SK-N-SH (cell line): ENCODE measurements around the gene ZBTB38. TPM values are rescaled to one million over a fixed set of nuclear protein-coding genes. Genes with fewer than 3 reads are reported as not detected.

ENCODE experiments used
- CTCF ChIA-PET: fragments of 300-600, 350-600 bp; formaldehyde crosslinking; extraction: SDS; loops from one replicate; lab custom pipeline; 2021; lab: Yijun Ruan, JAX
- POLR2A ChIA-PET: fragments of 350-600 bp; sonication (Branson Sonifier 250); formaldehyde crosslinking; extraction: SDS; loops from one replicate; lab custom pipeline; 2020; ENCODE audit warnings: antibody characterized with exemption, inconsistent platforms; lab: Yijun Ruan, JAX
- DNase-seq: peaks from one replicate; pipeline ENCODE4 v3.0.0; 2012
- H2AFZ ChIP-seq: fragments of 200-600 bp; sonication (generic); 2 replicates; pipeline ENCODE4 v1.8.1; 2016; ENCODE audit warnings: antibody characterized with exemption, mild to moderate bottlenecking, low read depth
- H3F3A ChIP-seq: fragments of 200-600 bp; sonication (generic); replicated peaks from 2 replicates; pipeline ENCODE3; 2016; ENCODE audit warnings: antibody characterized with exemption, mild to moderate bottlenecking; ENCODE audit not compliant: insufficient read depth
- H3K27ac ChIP-seq, 2 experiments: fragments of 200-500 bp in 1 of 2; fragments of 200-600 bp in 1 of 2; sonication (Bioruptor generic) in 1 of 2; sonication (generic), shearing (Covaris generic) in 1 of 2; 2 replicates each; pipeline versions ENCODE4 v1.5.1 to v1.6.1; 2014 to 2016; ENCODE audit warnings: low read depth in 2 of 2, inconsistent platforms in 1 of 2, low read length in 1 of 2, mild to moderate bottlenecking in 1 of 2, mixed read lengths in 1 of 2
- H3K27me3 ChIP-seq: fragments of 200-600 bp; sonication (generic), shearing (Covaris generic); 2 replicates; pipeline ENCODE4 v1.6.1; 2016; ENCODE audit warnings: mixed run types; ENCODE audit not compliant: insufficient read depth
- H3K36me3 ChIP-seq, 2 experiments: fragments of 200-500 bp in 1 of 2; fragments of 200-600 bp in 1 of 2; sonication (Bioruptor generic) in 1 of 2; sonication (generic) in 1 of 2; replicated peaks in 1 of 2; 2 replicates each; pipeline versions ENCODE3 to v1.5.1; 2014 to 2016; ENCODE audit warnings: low read length in 1 of 2, mild to moderate bottlenecking in 1 of 2; ENCODE audit not compliant: insufficient read depth in 2 of 2, control insufficient read depth in 1 of 2
- H3K4me1 ChIP-seq, 2 experiments: fragments of 200-500 bp in 1 of 2; fragments of 200-600 bp in 1 of 2; sonication (Bioruptor generic) in 1 of 2; sonication (generic), shearing (Covaris generic) in 1 of 2; 2 replicates each; pipeline versions ENCODE4 v1.5.1 to v1.6.1; 2014 to 2016; ENCODE audit warnings: low read depth in 1 of 2, low read length in 1 of 2, mixed run types in 1 of 2; ENCODE audit not compliant: insufficient read depth in 2 of 2, control insufficient read depth in 1 of 2
- H3K4me2 ChIP-seq: fragments of 200-600 bp; sonication (generic), shearing (Covaris generic); 2 replicates; pipeline ENCODE4 v1.6.1; 2017; ENCODE audit warnings: mixed run types
- H3K4me3 ChIP-seq, 2 experiments: fragments of 200-500 bp in 1 of 2; fragments of 200-600 bp in 1 of 2; sonication (Bioruptor generic) in 1 of 2; sonication (generic), shearing (Covaris generic) in 1 of 2; 2 replicates each; pipeline versions ENCODE4 v1.5.1 to v1.8.1; 2014 to 2016; ENCODE audit warnings: low read depth in 2 of 2, inconsistent platforms in 1 of 2, low read length in 1 of 2, mild to moderate bottlenecking in 1 of 2, mixed read lengths in 1 of 2, moderate library complexity in 1 of 2
- H3K79me2 ChIP-seq: fragments of 200-600 bp; sonication (generic); 2 replicates; pipeline ENCODE4 v1.8.1; 2017; ENCODE audit warnings: mild to moderate bottlenecking; ENCODE audit not compliant: insufficient read depth
- H3K9ac ChIP-seq: fragments of 200-600 bp; sonication (generic); 2 replicates; pipeline ENCODE4 v1.6.1; 2017; ENCODE audit warnings: mixed run types
- H3K9me2 ChIP-seq: fragments of 200-600 bp; sonication (generic); 2 replicates; pipeline ENCODE4 v1.6.1; 2017; ENCODE audit warnings: mixed run types
- H3K9me3 ChIP-seq: fragments of 200-600 bp; sonication (generic); 2 replicates; pipeline ENCODE4 v1.6.1; 2017; ENCODE audit warnings: mixed run types, mild to moderate bottlenecking, moderate library complexity
- H4K20me1 ChIP-seq: fragments of 200-600 bp; sonication (generic); 2 replicates; pipeline ENCODE4 v1.6.1; 2017; ENCODE audit warnings: mild to moderate bottlenecking, mixed run types; ENCODE audit not compliant: insufficient read depth
- FOSL2 ChIP-seq: IDR thresholded peaks from 2 replicates; pipeline ENCODE4 v1.4.0; 2012; ENCODE audit warnings: low read depth, mild to moderate bottlenecking, moderate library complexity, borderline replicate concordance
- FOXJ3 ChIP-seq: sonication (generic); formaldehyde crosslinking; IDR thresholded peaks from 2 replicates; pipeline ENCODE4 v1.5.1; 2020; ENCODE audit warnings: mild to moderate bottlenecking, missing genetic modification reagents
- FOXM1 ChIP-seq: IDR thresholded peaks from 2 replicates; pipeline ENCODE4 v1.4.0; 2012; ENCODE audit warnings: low read depth, mild to moderate bottlenecking
- GABPA ChIP-seq: IDR thresholded peaks from 2 replicates; pipeline ENCODE4 v1.4.0; 2012; ENCODE audit warnings: low read depth, mild to moderate bottlenecking
- IRF3 ChIP-seq: fragments of 150-350 bp; IDR thresholded peaks from 2 replicates; pipeline ENCODE4 v1.6.1; 2016; ENCODE audit warnings: mild to moderate bottlenecking, low read depth, low read length
- JUND ChIP-seq: IDR thresholded peaks from 2 replicates; pipeline ENCODE4 v1.4.0; 2012
- MEF2A ChIP-seq: IDR thresholded peaks from 2 replicates; pipeline ENCODE4 v1.4.0; 2012; ENCODE audit warnings: low read depth, borderline replicate concordance
- PBX3 ChIP-seq: IDR thresholded peaks from 2 replicates; pipeline ENCODE4; 2012
- REST ChIP-seq: IDR thresholded peaks from 2 replicates; pipeline ENCODE4 v1.6.1; 2012; ENCODE audit warnings: mild to moderate bottlenecking, low read depth, low read length, moderate library complexity
- RXRA ChIP-seq: IDR thresholded peaks from 2 replicates; pipeline ENCODE4 v1.4.0; 2012; ENCODE audit warnings: low read depth, mild to moderate bottlenecking, borderline replicate concordance
- TCF12 ChIP-seq: IDR thresholded peaks from 2 replicates; pipeline ENCODE4 v1.4.0; 2012
- USF1 ChIP-seq: IDR thresholded peaks from 2 replicates; pipeline ENCODE4 v1.4.0; 2012; ENCODE audit warnings: low read depth, borderline replicate concordance
- ZBTB33 ChIP-seq: IDR thresholded peaks from 2 replicates; pipeline ENCODE4 v1.4.0; 2012; ENCODE audit warnings: low read depth, borderline replicate concordance
- WGBS: methylation state at CpG from one replicate; pipeline ENCODE4 v1.1.6; 2017; ENCODE audit warnings: low lambda C conversion rate; 5-methylcytosine and 5-hydroxymethylcytosine counted together
- polyA plus RNA-seq, 3 experiments: library from polyadenylated mRNA; depleted of rRNA; stranded (reverse); fragments of >200 nt; gene quantifications; 2 replicates each; pipeline ENCODE4 v1.2.3, GENCODE V29; 2012

ZBTB38 gene
- polyA plus RNA-seq, 1 of the 3 experiments (the other 2 are of a cell fraction), result 10.1 TPM

- H3K79me2 ChIP-seq, result peaks cover 74% of the 10 kb centered on the region
- H4K20me1 ChIP-seq, result no peaks in the 10 kb centered on the region
- no peak overlapping the region for H3K4me3 ChIP-seq
- ChIA-PET POLR2A (no interaction called here), CTCF (interaction anchor here (0.9 to 1.4 kb wide), 3 partner anchors 42 to 53 kb away, joined by 3 to 6 read pairs (median 3); no protein-coding TSS in a partner anchor)
- DNase-seq, result no peak
- 88% methylated on average over 3 of the region's 3 CpGs for WGBS
- H3K4me1 ChIP-seq, result peaks cover 42 to 46% of the 10 kb centered on the region in 2 experiments
- no peaks in the 10 kb centered on the region for H3K27me3 ChIP-seq
- peaks cover 27% of the 10 kb centered on the region for H3F3A ChIP-seq
- TF ChIP-seq GABPA (no peak), ZBTB33 (no peak), IRF3 (no peak), MEF2A (no peak), USF1 (no peak), RXRA (no peak)
- H3K27ac ChIP-seq, result peak overlapping the region; percentile 75 to 78
- H3K9ac ChIP-seq, result no peak overlapping the region
- H3K4me2 ChIP-seq, result no peak overlapping the region
- H2AFZ ChIP-seq, result no peak overlapping the region
- no peaks in the 10 kb centered on the region for H3K9me2 ChIP-seq
- H3K36me3 ChIP-seq, result peaks cover 31 to 49% of the 10 kb centered on the region in 2 experiments
- H3K9me3 ChIP-seq, result no peaks in the 10 kb centered on the region
Measured at GRCh38 chr3:141413391-141413790, 45.1 kb downstream of the ZBTB38 start.

GRCh38 chr3:141413801-141414689 is 45.7 kb downstream of the ZBTB38 start:
- Histone ChIP-seq H3K4me1 (peaks cover 42 to 46% of the 10 kb centered on the region in 2 experiments), H3K36me3 (peaks cover 28 to 52% of the 10 kb centered on the region in 2 experiments), H3K9me3 (no peaks in the 10 kb centered on the region), H4K20me1 (no peaks in the 10 kb centered on the region), H3K4me3 (no peak overlapping the region), H3K9me2 (no peaks in the 10 kb centered on the region), H3F3A (peaks cover 27% of the 10 kb centered on the region), H3K27me3 (no peaks in the 10 kb centered on the region), H3K4me2 (peak overlapping the region; percentile 42; the same call in 1 of the 2 replicates), H3K27ac (peak overlapping the region; percentile 75 to 78), H3K9ac (no peak overlapping the region), H3K79me2 (peaks cover 70% of the 10 kb centered on the region), H2AFZ (no peak overlapping the region)
- CTCF ChIA-PET, result interaction anchor here (1.0 to 1.2 kb wide), 2 partner anchors 10 to 41 kb away, joined by 3 read pairs; no protein-coding TSS in a partner anchor
- no peak for DNase-seq
- TF ChIP-seq FOXM1 (no peak), TCF12 (peak; percentile 74), FOSL2 (peak; percentile 22; the same call in 1 of the 2 replicates), FOXJ3 (CRISPR knock-in tag) (no peak), JUND (peak; percentile 41), REST (no peak), PBX3 (peak; percentile 52; the same call in 1 of the 2 replicates)
- POLR2A ChIA-PET, result no interaction called here
- 57% methylated on average over 11 of the region's 11 CpGs for WGBS
